NCI-H2107 treated with DMSO at 0.1 percent for 48 hours (cell line): ENCODE measurements around the gene HLX.

Experiments used
- DNase-seq: peaks from one replicate; lab custom pipeline; 2025; ENCODE audit not compliant: unreplicated experiment; lab: John Stamatoyannopoulos, UW

HLX gene

DNA sequence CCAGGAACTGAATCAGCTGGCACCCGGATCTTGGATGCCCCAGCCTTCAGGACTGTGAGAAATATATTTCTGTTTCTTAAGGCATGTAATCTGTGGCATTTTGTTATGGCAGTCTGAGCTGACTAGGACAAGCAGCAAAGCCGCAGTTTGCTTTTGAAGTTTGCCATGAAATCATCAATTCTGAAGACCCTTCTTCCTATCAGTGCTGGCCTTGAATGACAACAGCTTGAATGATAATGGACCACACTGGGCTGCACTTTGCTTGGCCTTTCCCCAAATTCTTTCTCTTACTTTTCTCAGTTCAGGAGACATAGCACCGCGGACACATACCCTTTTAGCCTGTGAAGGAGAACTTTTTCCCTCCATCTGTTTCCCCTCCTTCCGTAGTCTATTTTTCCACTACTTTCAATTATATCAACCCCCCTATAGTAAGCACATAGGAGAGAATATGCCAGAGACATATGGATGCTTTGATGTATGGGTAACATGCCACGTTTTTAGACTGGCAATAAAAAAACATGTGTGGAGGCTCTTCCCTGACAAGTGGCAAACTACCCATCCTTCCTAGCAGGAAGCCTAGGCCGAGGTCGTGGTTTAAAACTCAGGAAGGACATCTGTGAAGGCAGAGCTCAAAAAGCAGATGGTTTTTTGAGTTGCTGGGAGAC is 42.9 kb downstream of the HLX start:
- no peak for DNase-seq

DNA sequence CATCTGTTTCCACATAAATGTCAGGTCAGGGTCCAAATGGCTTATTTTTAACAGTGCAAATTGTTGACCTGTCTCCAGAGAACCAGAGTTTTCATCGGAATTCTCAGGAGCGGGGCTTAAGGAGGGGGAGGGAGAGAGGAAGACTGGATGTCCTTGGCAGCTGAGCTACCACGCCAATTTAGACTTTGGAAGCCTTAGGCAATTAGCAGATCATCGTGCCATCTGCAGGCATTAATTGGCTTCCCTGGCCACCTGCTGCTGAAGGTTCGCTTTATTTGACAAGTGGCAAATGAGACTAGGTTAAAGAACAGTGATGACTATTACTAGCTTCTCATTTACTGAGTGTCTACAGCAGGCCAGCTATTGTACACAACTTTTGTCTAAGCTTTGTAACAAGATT is 43.7 kb downstream of the HLX start:
- no peak for DNase-seq

DNA sequence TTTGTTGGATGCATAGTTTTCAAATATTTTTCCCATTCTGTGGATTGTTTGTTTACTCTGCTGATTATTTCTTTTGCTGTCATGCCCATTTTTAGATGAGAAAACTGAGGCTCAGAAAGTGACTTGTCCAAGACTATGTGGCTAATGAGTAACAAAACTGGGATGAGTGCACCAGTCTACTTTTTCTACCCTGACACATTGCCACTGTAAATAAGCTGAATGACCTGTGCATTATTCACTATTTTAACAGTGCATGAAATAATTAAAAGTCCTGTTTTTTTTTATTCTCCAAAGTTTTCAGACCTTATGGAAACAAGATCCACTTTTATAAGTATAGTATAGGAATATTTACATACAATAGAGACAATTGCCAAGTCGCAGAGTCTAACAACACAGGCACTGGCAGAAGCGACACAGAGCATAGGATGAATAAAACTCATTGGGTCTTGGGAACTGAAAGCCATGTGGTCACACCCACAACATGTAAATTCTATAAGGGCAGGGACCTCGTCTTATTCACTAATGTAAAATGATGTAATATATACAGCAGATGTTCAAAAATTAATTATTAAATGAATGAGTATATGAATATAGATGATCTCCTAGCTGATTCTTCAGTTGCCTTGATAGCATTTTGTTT is 45.2 kb downstream of the HLX start:
- no peak for DNase-seq

DNA sequence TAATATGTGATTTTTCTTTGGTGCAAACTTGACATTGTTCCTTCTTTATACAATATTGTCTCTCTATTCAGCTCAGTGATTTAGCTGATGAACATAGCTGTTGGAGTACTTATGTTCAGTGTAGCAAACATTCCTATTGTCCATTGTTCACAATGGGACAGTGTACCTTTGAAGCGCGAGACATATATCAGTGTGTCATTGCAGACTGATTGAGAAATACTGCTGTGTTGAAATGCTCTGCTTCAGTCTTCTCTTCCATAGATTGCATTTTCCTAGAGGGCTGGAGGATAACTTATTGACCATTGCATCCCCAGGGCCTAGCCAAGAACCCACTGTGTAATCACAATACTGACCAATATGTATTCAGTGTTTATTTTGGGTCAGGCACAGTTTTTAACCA is 46.5 kb downstream of the HLX start:
- no peak for DNase-seq

DNA sequence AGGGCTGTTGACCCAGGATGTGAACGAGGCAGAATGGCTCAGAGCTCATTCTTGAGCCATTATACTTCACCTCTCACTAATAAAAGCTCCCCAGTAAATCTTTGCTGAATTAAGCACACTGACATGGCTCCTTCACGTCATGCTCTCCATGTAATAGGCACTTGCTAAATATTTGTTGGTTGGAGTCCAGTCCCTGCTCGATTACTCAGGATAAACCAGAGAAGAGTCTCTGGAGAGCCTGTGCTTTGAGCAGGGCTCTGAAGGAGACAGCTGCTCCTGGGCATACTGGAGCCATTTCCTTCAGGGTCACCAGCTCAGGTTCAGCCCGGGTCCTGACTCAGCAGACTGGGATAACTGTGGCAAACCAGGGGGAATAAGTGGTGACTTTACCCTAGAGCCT is 46.9 kb downstream of the HLX start:
- no peak for DNase-seq

DNA sequence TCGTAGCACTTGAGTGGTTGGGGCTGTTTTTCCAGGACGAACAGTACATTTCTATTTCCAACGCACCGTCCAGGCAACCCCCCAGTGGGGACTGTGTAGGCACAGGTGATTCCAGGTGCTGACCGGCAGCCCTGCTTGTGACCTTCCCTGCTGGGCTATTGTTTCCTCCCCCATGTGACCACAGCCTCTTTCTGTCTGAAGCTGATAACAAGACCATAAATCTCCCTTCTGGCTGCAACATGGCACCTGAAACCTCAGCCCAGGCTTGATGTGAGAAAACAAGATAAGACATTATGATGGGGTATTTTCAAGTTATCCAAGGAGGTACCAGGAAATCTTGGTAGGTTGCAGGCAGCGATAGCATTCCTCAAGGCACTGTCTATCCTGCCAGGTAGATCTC is 48.2 kb downstream of the HLX start:
- DNase-seq = no peak

DNA sequence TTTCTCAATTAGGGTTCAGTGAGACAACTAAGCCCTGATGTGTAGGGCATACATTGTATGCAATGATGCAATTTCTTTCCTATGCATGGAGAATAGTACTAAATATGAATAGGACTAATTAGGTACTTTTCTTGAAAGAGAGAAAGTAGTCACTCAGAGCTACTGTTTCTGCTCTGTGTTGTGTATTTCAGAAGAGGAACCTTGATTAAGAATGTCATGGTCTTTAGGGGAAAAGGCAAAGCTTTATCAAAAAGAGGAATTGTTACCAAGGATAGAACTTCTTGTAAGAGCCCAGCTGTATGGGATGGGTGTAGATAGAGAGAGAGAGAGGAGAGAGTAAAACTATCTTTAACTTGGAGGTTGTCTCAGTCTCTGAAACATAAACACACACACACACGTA is 49.1 kb downstream of the HLX start:
- DNase-seq = no peak

DNA sequence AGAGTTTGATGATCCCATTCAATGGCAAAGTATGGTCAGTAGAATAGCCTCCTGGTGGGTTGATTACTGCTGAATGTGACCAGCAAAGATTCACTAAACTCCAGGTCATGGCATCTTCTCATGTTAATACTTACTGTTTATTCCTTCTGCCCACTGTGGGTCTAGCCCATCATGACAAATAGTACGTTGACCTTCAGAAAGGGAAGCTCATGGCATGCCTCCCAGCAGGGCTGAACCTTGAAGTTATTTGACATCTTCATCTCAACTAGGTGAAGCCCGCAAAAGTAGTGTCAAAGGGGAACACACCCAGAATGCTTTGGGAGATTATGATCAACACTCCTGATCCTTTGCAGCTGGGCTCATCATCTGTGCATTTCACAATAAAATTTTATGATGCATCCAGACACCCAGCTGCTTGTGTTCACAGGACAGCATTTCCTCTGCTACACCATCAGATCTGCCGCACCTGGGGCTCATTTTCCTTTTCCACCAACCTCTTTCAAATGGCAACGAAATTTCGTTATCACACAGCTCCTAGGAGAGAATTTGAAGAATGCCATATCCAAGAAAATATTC is 49.6 kb downstream of the HLX start:
- DNase-seq = no peak

DNA sequence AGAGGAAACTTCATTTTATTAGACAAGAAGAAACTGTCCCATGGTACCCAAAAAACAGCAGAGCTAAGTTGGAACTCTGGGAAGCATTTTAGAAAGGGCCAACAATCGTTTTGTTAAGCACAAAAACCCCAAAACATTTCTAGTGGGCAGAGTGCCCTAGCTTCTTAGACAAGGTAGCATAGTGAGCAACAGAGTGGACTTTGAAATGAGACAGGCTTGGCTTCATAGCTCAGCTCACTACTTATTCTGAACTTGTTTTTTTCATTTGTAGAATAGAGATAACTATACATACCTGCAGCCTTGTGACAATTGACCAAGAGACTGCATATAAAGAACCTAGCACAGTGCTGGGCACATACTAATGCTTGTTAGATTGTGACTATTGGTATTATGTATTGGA is 50.1 kb downstream of the HLX start:
- DNase-seq = no peak
